HL-60 (cell line): ENCODE measurements around the gene CMTM8.

Experiments
- CTCF ChIP-seq: IDR thresholded peaks from one replicate; pipeline ENCODE4 v1.5.1; 2011; ENCODE audit warnings: low read length, control low read depth, inconsistent platforms; ENCODE audit not compliant: insufficient read depth
- REST ChIP-seq: IDR thresholded peaks from 2 replicates; pipeline ENCODE4 v1.6.1; 2012; ENCODE audit warnings: low read depth; ENCODE audit not compliant: insufficient replicate concordance

DNA sequence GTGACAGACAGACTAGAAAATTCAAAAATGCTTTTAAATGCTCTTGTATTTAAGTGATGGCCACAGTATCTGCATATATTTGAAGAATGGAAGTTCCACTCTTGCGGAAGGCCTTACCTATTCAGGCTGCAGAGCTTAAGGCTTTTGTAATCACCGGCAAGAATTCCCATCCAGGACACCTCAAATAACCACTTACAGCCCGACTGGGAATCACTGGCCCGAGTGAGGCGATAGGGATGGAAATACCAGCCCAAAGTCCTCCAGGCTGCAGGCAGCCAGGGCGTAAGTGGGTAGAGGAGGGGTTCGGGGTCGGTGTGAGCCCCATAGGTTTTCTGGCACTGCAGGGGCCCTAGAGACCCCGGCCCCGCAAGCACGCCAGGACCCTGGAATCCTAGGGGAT, 162.6 kb downstream of the CMTM8 start:
- TF ChIP-seq CTCF (no peak), REST (no peak)
